H1 (cell line): ENCODE data around the gene PSME2. TPM values are rescaled to one million over a fixed set of nuclear protein-coding genes. Genes with fewer than 3 reads are reported as not detected.

Experiments used
- ASH2L ChIP-seq: fragments of 200-600, 300-600 bp; sonication (generic); IDR thresholded peaks from one replicate; pipeline ENCODE4 v1.7.1; 2017; ENCODE audit warnings: low read length
- BRCA1 ChIP-seq: IDR thresholded peaks from 2 replicates; pipeline ENCODE4 v1.6.1; 2012; ENCODE audit warnings: low read depth, low read length, improper control_type of control experiment
- CBX8 ChIP-seq: fragments of 300-800, 300-1000 bp; sonication (generic); IDR thresholded peaks from 2 replicates; pipeline ENCODE4 v1.7.1; 2016; ENCODE audit warnings: low read depth, low read length, borderline replicate concordance
- CHD2 ChIP-seq: IDR thresholded peaks from 2 replicates; pipeline ENCODE4 v1.6.1; 2012; ENCODE audit warnings: low read length, improper control_type of control experiment
- CREB1 ChIP-seq: IDR thresholded peaks from 2 replicates; pipeline ENCODE4 v1.6.1; 2012; ENCODE audit warnings: inconsistent platforms
- CTCF ChIP-seq, 3 experiments: IDR thresholded peaks; 1 replicate in 2 of 3; 2 replicates in 1 of 3; pipeline versions ENCODE4 v1.5.1 to v1.6.1; 2011; ENCODE audit warnings: low read length in 3 of 3, mild to moderate bottlenecking in 3 of 3, inconsistent platforms in 2 of 3, low read depth in 1 of 3, moderate library complexity in 1 of 3; ENCODE audit not compliant: insufficient read depth in 1 of 3; ENCODE audit errors: control extremely low read depth in 1 of 3
- EGR1 ChIP-seq: IDR thresholded peaks from 2 replicates; pipeline ENCODE4 v1.6.1; 2011; ENCODE audit warnings: low read depth, low read length, borderline replicate concordance
- GABPA ChIP-seq: IDR thresholded peaks from 2 replicates; pipeline ENCODE4 v1.6.1; 2011; ENCODE audit warnings: mild to moderate bottlenecking, low read length, moderate library complexity, borderline replicate concordance; ENCODE audit not compliant: insufficient read depth
- NANOG ChIP-seq: IDR thresholded peaks from 2 replicates; pipeline ENCODE4 v1.6.1; 2011; ENCODE audit warnings: low read length, low read depth, mild to moderate bottlenecking, inconsistent platforms; ENCODE audit not compliant: insufficient read depth, poor library complexity, severe bottlenecking
- NRF1 ChIP-seq: IDR thresholded peaks from 2 replicates; pipeline ENCODE4 v1.6.1; 2011; ENCODE audit warnings: mild to moderate bottlenecking, low read depth, low read length, improper control_type of control experiment
- PHF8 ChIP-seq: fragments of 200-600 bp; sonication (generic); conservative IDR thresholded peaks from 2 replicates; pipeline ENCODE4 v1.7.1; 2012; ENCODE audit warnings: low read depth, mild to moderate bottlenecking, inconsistent platforms, low read length, moderate library complexity
- POLR2AphosphoS5 ChIP-seq: IDR thresholded peaks from 2 replicates; pipeline ENCODE4 v1.6.1; 2011; ENCODE audit warnings: low read depth, low read length
- RNF2 ChIP-seq: fragments of 200-900, 300-1000 bp; sonication (generic); IDR thresholded peaks from 2 replicates; pipeline ENCODE4 v1.7.1; 2016; ENCODE audit warnings: borderline replicate concordance, low read depth, mild to moderate bottlenecking, antibody characterized with exemption, low read length; ENCODE audit not compliant: poor library complexity, severe bottlenecking; ENCODE audit errors: missing control alignments
- RXRA ChIP-seq: IDR thresholded peaks from 2 replicates; pipeline ENCODE4 v1.6.1; 2011; ENCODE audit warnings: low read depth, mild to moderate bottlenecking, low read length, moderate library complexity; ENCODE audit not compliant: insufficient read depth
- SAP30 ChIP-seq: fragments of 300-600 bp; sonication (generic); IDR thresholded peaks from 2 replicates; pipeline ENCODE4 v1.7.1; 2012; ENCODE audit warnings: low read length, moderate library complexity, mild to moderate bottlenecking, inconsistent platforms; ENCODE audit not compliant: insufficient read depth, insufficient replicate concordance
- SIX5 ChIP-seq: IDR thresholded peaks from 2 replicates; pipeline ENCODE4 v1.6.1; 2011; ENCODE audit warnings: mild to moderate bottlenecking, low read depth, low read length
- SP4 ChIP-seq: IDR thresholded peaks from 2 replicates; pipeline ENCODE4 v1.6.1; 2012; ENCODE audit warnings: low read length, inconsistent platforms
- SUZ12 ChIP-seq: fragments of 200-600 bp; sonication (generic); IDR thresholded peaks from 2 replicates; pipeline ENCODE4 v1.6.1; 2012; ENCODE audit warnings: mild to moderate bottlenecking, inconsistent platforms, low read length, moderate library complexity, mixed read lengths
- USF2 ChIP-seq: IDR thresholded peaks from 2 replicates; pipeline ENCODE4 v1.6.1; 2011; ENCODE audit warnings: low read length, improper control_type of control experiment
- YY1 ChIP-seq: IDR thresholded peaks from 2 replicates; pipeline ENCODE4 v1.6.1; 2011; ENCODE audit warnings: low read depth, mild to moderate bottlenecking, low read length
- polyA plus RNA-seq, 7 experiments: library from polyadenylated mRNA; depleted of rRNA in 3 of 7; stranded (reverse) in 5 of 7; unstranded in 2 of 7; fragments of >200 nt in 5 of 7; fragments of 200-250 nt in 2 of 7; gene quantifications; 1 replicate in 5 of 7; 2 replicates in 1 of 7; 4 replicates in 1 of 7; pipeline versions ENCODE4 v1.2.1 to v1.2.3, GENCODE V29; 2011 to 2013; ENCODE audit warnings: missing spikeins in 2 of 7, mixed read lengths in 2 of 7
- total RNA-seq: library from RNA; stranded (reverse); fragmentation: NEBNext Ultra II Directional; extraction: Animal tissue kit (Norgen Biotek cat#: 25700); gene quantifications from 2 replicates; pipeline ENCODE4 v1.2.1, GENCODE V29; 2021

The PSME2 gene
- total and polyA plus RNA-seq, 2 of the 8 experiments (the other 6 are each of a cell fraction or from before 2014, with no cell fraction given), result 71.8 to 111 TPM

DNA sequence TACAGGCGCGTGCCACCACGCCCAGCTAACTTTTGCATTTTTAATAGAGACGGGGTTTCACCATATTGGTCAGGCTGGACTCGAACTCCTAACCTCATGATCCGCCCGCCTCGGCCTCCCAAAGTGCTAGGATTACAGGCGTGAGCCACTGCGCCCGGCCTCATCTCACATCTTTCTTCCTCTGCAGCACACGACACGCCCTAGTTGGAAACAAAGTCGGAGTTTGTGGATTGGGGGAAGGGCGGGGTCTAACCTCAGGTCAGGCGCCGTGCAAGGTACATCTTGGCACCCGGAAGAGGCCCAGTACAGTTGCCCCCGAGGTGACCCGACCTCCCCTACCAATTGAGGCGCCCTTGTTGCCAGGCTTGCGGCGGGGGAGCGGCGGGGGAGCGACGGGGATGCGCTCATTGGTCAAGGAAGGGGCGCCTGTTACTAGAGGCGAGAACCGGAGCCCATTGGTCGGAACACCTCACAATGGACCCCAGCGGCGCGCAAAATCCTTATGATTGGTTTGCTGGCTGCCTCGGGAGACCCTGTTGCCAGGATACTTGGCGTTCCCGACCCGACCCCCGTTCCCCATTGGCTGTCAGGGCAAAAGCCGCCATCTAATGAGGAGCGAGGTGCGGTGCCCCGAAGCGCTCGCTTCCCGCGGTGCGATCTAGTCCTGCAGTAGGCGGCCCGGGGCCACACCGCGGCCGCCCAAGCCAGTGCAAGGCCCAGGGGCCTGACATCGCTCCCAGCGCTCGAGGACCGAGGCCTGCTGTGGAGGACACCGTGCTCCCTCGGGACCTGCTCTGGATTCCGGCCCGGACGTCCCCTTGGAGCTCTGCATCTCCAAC is 25.2 kb upstream of the PSME2 start, which contains the start of gene REC8 (continued):
- no peak for TF ChIP-seq NRF1
- TF ChIP-seq SUZ12, result no peak
- no peak for TF ChIP-seq BRCA1
- peak; percentile 34; the same call in 1 of the 2 replicates for TF ChIP-seq CHD2
- TF ChIP-seq RNF2, result no peak
- TF ChIP-seq CTCF (IDR thresholded peaks at IDR 0.05; ENCODE audit: control extremely low read depth in 1 of 3, insufficient read depth in 1 of 3, low read depth in 1 of 3, low read length in 3 of 3), result peak in 1 of 3 experiments; percentile 7; a peak in 1 of 4 replicates
- no peak for TF ChIP-seq SAP30
- no peak; the same call in none of the 2 replicates for TF ChIP-seq POLR2AphosphoS5
- TF ChIP-seq ASH2L, result peak; percentile 35
- no peak; the same call in 1 of the 2 replicates for TF ChIP-seq CREB1
- TF ChIP-seq USF2, result no peak
- peak; percentile 24; the same call in 1 of the 2 replicates for TF ChIP-seq YY1
- no peak for TF ChIP-seq CBX8
- peak; percentile 58; the same call in 1 of the 2 replicates for TF ChIP-seq PHF8
- TF ChIP-seq NANOG, result no peak
- TF ChIP-seq RXRA, result peak; percentile 97
- TF ChIP-seq GABPA, result no peak
- no peak for TF ChIP-seq SIX5
- TF ChIP-seq SP4, result no peak
- TF ChIP-seq EGR1, result no peak
